GM23248 (cell line): ENCODE data around the gene MIEN1. TPM values are rescaled to one million over a fixed set of nuclear protein-coding genes. Genes with fewer than 3 reads are reported as not detected.
"Not testable (repeated sequence)": the region's sequence is repeated elsewhere in the genome, so short reads cannot be mapped to it uniquely, and the experiment has no call there.

ENCODE experiments used
- DNase-seq: peaks from one replicate; pipeline ENCODE4 v3.0.0-alpha.2; 2015
- H2AFZ ChIP-seq: fragments of 200-600 bp; sonication (generic); 2 replicates; pipeline ENCODE4 v1.6.1; 2016; ENCODE audit warnings: antibody characterized with exemption
- H3F3A ChIP-seq: fragments of 200-600 bp; sonication (generic); 2 replicates; pipeline ENCODE4 v1.6.1; 2016; ENCODE audit warnings: mild to moderate bottlenecking, antibody characterized with exemption, mixed run types; ENCODE audit not compliant: insufficient read depth
- H3K27ac ChIP-seq: fragments of 200-600 bp; sonication (generic); 2 replicates; pipeline ENCODE4 v1.5.1; 2016; ENCODE audit warnings: mild to moderate bottlenecking
- H3K27me3 ChIP-seq: fragments of 200-600 bp; sonication (generic); replicated peaks from 2 replicates; pipeline ENCODE4 v1.6.1; 2016; ENCODE audit warnings: mild to moderate bottlenecking; ENCODE audit not compliant: insufficient read depth
- H3K36me3 ChIP-seq: fragments of 200-600 bp; sonication (generic); 2 replicates; pipeline ENCODE4 v1.6.1; 2016; ENCODE audit warnings: low read depth, mild to moderate bottlenecking
- H3K4me1 ChIP-seq: fragments of 200-600 bp; sonication (generic); 2 replicates; pipeline ENCODE4 v1.6.1; 2016; ENCODE audit warnings: mild to moderate bottlenecking; ENCODE audit not compliant: insufficient read depth
- H3K4me2 ChIP-seq: fragments of 200-600 bp; sonication (generic); one replicate; pipeline ENCODE4 v1.6.1; 2016; ENCODE audit warnings: mild to moderate bottlenecking; ENCODE audit not compliant: unreplicated experiment
- H3K4me3 ChIP-seq: fragments of 200-600 bp; sonication (generic); 2 replicates; pipeline ENCODE4 v1.5.1; 2016; ENCODE audit warnings: mild to moderate bottlenecking
- H3K79me2 ChIP-seq: fragments of 200-600 bp; sonication (generic); 2 replicates; pipeline ENCODE4 v1.6.1; 2016; ENCODE audit warnings: mild to moderate bottlenecking; ENCODE audit not compliant: insufficient read depth
- H3K9ac ChIP-seq: fragments of 200-600 bp; sonication (generic); 2 replicates; pipeline ENCODE4 v1.6.1; 2016; ENCODE audit warnings: mild to moderate bottlenecking
- H3K9me2 ChIP-seq: fragments of 200-600 bp; sonication (generic); 2 replicates; pipeline ENCODE4 v1.6.1; 2016; ENCODE audit warnings: mixed run types, mild to moderate bottlenecking, moderate library complexity; ENCODE audit not compliant: insufficient read depth
- H3K9me3 ChIP-seq: fragments of 200-600 bp; sonication (generic); one replicate; pipeline ENCODE4 v1.6.1; 2017; ENCODE audit warnings: low read depth
- H4K20me1 ChIP-seq: fragments of 200-600 bp; sonication (generic); 2 replicates; pipeline ENCODE4 v1.6.0; 2016; ENCODE audit not compliant: insufficient read depth
- EZH2 ChIP-seq: fragments of 200-600 bp; sonication (generic); IDR thresholded peaks from 2 replicates; pipeline ENCODE4 v1.6.1; 2018; ENCODE audit warnings: antibody characterized with exemption, mild to moderate bottlenecking; ENCODE audit not compliant: insufficient read depth, poor library complexity, severe bottlenecking
- EZH2phosphoT487 ChIP-seq: fragments of 200-600 bp; sonication (generic); IDR thresholded peaks from 2 replicates; pipeline ENCODE4 v1.6.1; 2018; ENCODE audit warnings: antibody characterized with exemption, moderate library complexity, mild to moderate bottlenecking, low read depth; ENCODE audit not compliant: insufficient read depth
- WGBS, 2 experiments: methylation state at CpG; one replicate each; pipeline ENCODE4 v1.1.6; 2015 to 2017; ENCODE audit warnings: low lambda C conversion rate in 2 of 2, low coverage in 1 of 2; ENCODE audit errors: missing lambda C conversion rate in 2 of 2; 5-methylcytosine and 5-hydroxymethylcytosine counted together
- in situ Hi-C: fragments of 300-500 bp; cut with MboI; formaldehyde crosslinking; loops from 2 replicates; pipeline ENCODE4 v1.15.0; 2020
- polyA plus RNA-seq: library from polyadenylated mRNA; unstranded; fragments of >200 nt; fragmentation: Nextera tagmentation; extraction: Ambion mirVana; gene quantifications from 2 replicates; pipeline ENCODE4 v1.2.1, GENCODE V29; 2016
- total RNA-seq: library from RNA; depleted of rRNA; stranded (reverse); fragments of >200 nt; shearing (Covaris generic); gene quantifications from 2 replicates; pipeline ENCODE4 v1.2.3, GENCODE V29; 2014

The MIEN1 gene
- total and polyA plus RNA-seq, 2 experiments from 2014 or later, result 33.6 to 85.4 TPM

- DNase-seq, result no peak
- H3K9me3 ChIP-seq, result no peaks in the 10 kb centered on the region
- in situ Hi-C loops, result no loop called here
- no peaks in the 10 kb centered on the region for H4K20me1 ChIP-seq
- no peak overlapping the region for H2AFZ ChIP-seq
- H3K4me3 ChIP-seq, result no peak overlapping the region
- no peaks in the 10 kb centered on the region for H3K4me1 ChIP-seq
- H3K9ac ChIP-seq, result no peak overlapping the region
- no peaks in the 10 kb centered on the region; the same call in 1 of the 2 replicates for H3K36me3 ChIP-seq
- H3K4me2 ChIP-seq, result no peak overlapping the region
- 95 to 99% methylated on average over 10 of the region's 10 CpGs for WGBS, 2 experiments
- H3K27ac ChIP-seq, result no peak overlapping the region
- no peaks in the 10 kb centered on the region for H3K9me2 ChIP-seq
- TF ChIP-seq EZH2phosphoT487, result no peak
- TF ChIP-seq EZH2, result no peak
- no peaks in the 10 kb centered on the region for H3F3A ChIP-seq
- H3K79me2 ChIP-seq, result no peaks in the 10 kb centered on the region
- no peaks in the 10 kb centered on the region for H3K27me3 ChIP-seq
Measured at GRCh38 chr17:39711851-39712250, 18.5 kb downstream of the MIEN1 start.

- in situ Hi-C loops, DNase-seq, H3K4me2 ChIP-seq, H3K9me2 ChIP-seq, H3K36me3 ChIP-seq, H3K27me3 ChIP-seq, H3K9me3 ChIP-seq, H4K20me1 ChIP-seq, H3K4me1 ChIP-seq, H3K9ac ChIP-seq, H3K4me3 ChIP-seq, H3K27ac ChIP-seq, H3F3A ChIP-seq, H3K79me2 ChIP-seq, H2AFZ ChIP-seq: not testable (repeated sequence)
- 93 to 97% methylated on average over 11 of the region's 11 CpGs for WGBS, 2 experiments
Measured at GRCh38 chr17:39711071-39711470, 19.3 kb downstream of the MIEN1 start.

- Histone ChIP-seq H3K79me2 (0 out of 2 replicates have a peak, but pooled peaks cover 11% of the 10 kb centered on the region), H2AFZ (no peak overlapping the region), H3K4me1 (no peaks in the 10 kb centered on the region), H3K4me3 (no peak overlapping the region), H3K36me3 (no peaks in the 10 kb centered on the region; the same call in 1 of the 2 replicates), H4K20me1 (no peaks in the 10 kb centered on the region), H3K9ac (no peak overlapping the region), H3K4me2 (no peak overlapping the region), H3K27me3 (no peaks in the 10 kb centered on the region), H3K27ac (no peak overlapping the region), H3F3A (no peaks in the 10 kb centered on the region), H3K9me2 (no peaks in the 10 kb centered on the region), H3K9me3 (no peaks in the 10 kb centered on the region)
- 69 to 75% methylated on average over 20 of the region's 20 CpGs for WGBS, 2 experiments
- DNase-seq, result no peak
- TF ChIP-seq EZH2 (no peak), EZH2phosphoT487 (no peak)
- in situ Hi-C loops, result no loop called here
Measured at GRCh38 chr17:39709998-39710964, 20.1 kb downstream of the MIEN1 start.

- no peak overlapping the region for H3K9ac ChIP-seq
- no peaks in the 10 kb centered on the region for H3K9me2 ChIP-seq
- H3K9me3 ChIP-seq, result no peaks in the 10 kb centered on the region
- H3K4me2 ChIP-seq, result no peak overlapping the region
- no peak for DNase-seq
- peaks cover 20% of the 10 kb centered on the region; the same call in 1 of the 2 replicates for H3K79me2 ChIP-seq
- in situ Hi-C loops, result no loop called here
- no peak for TF ChIP-seq EZH2
- no peak for TF ChIP-seq EZH2phosphoT487
- H3K4me1 ChIP-seq, result no peaks in the 10 kb centered on the region
- H2AFZ ChIP-seq, result no peak overlapping the region
- H4K20me1 ChIP-seq, result no peaks in the 10 kb centered on the region
- H3K4me3 ChIP-seq, result no peak overlapping the region
- 93 to 97% methylated on average over 13 to 14 of the region's 14 CpGs for WGBS, 2 experiments
- H3F3A ChIP-seq, result no peaks in the 10 kb centered on the region
- no peak overlapping the region for H3K27ac ChIP-seq
- H3K36me3 ChIP-seq, result no peaks in the 10 kb centered on the region; the same call in 1 of the 2 replicates
- H3K27me3 ChIP-seq, result no peaks in the 10 kb centered on the region
Measured at GRCh38 chr17:39709319-39709997, 20.9 kb downstream of the MIEN1 start.
